HCT116 (cell line): ENCODE measurements around the gene MTOR. TPM values are rescaled to one million over a fixed set of nuclear protein-coding genes. Genes with fewer than 3 reads are reported as not detected.

Source experiments
- ATAC-seq: fragments of 200-7000 bp; cut with Tn5 transposase; 2 replicates; pipeline ENCODE4 v1.9.1; 2020; ENCODE audit warnings: mild to moderate bottlenecking, moderate library complexity
- BruUV-seq: library from RNA; stranded (reverse); fragments of 400-500 nt; replicated peaks from 2 replicates; lab custom pipeline; 2021; lab: Mats Ljungman, UMichigan
- CTCF ChIA-PET: fragments of 300-600 bp; sonication (Branson Sonifier 250); formaldehyde crosslinking; loops from one replicate; lab custom pipeline; 2021; ENCODE audit warnings: antibody characterized with exemption; lab: Charles Lee
- POLR2A ChIA-PET: fragments of 300-600, 350-600 bp; sonication (Branson Sonifier 250); formaldehyde crosslinking; loops from one replicate; lab custom pipeline; 2021; ENCODE audit warnings: antibody characterized with exemption; lab: Charles Lee
- RAD21 ChIA-PET, 2 experiments: fragments of 300-600 bp; sonication (Branson Sonifier 250); formaldehyde crosslinking; loops; one replicate each; lab custom pipeline; 2023; ENCODE audit warnings: low total read pairs in 2 of 2; ENCODE audit not compliant: uncharacterized antibody in 2 of 2, unreplicated experiment in 2 of 2, low non-redundant PET in 1 of 2; lab: Charles Lee
- DNase-seq: peaks from one replicate; pipeline ENCODE4 v3.0.0-alpha.2; 2010; ENCODE audit warnings: low read depth, low spot score
- H2AFZ ChIP-seq: fragments of 200-600 bp; shearing (Covaris generic), sonication (generic); 2 replicates; pipeline ENCODE4 v1.6.1; 2017; ENCODE audit warnings: low read depth, mixed run types, mixed read lengths, antibody characterized with exemption, low read length; ENCODE audit not compliant: poor library complexity, severe bottlenecking
- H3K27ac ChIP-seq: 2 replicates; pipeline ENCODE4 v1.5.1; 2012; ENCODE audit warnings: low read depth, low read length
- H3K27me3 ChIP-seq: fragments of 200-600 bp; sonication (generic); 2 replicates; pipeline ENCODE4 v1.6.1; 2016; ENCODE audit warnings: mixed run types, low read length, mixed read lengths; ENCODE audit not compliant: insufficient read depth
- H3K36me3 ChIP-seq, 2 experiments: fragments of 200-500 bp in 1 of 2; fragments of 200-600 bp in 1 of 2; sonication (Bioruptor generic) in 1 of 2; sonication (generic) in 1 of 2; 2 replicates each; pipeline versions ENCODE4 v1.5.1 to v1.6.1; 2014 to 2016; ENCODE audit warnings: low read length in 2 of 2, inconsistent platforms in 1 of 2, mixed read lengths in 1 of 2, mixed run types in 1 of 2; ENCODE audit not compliant: insufficient read depth in 2 of 2, control insufficient read depth in 1 of 2
- H3K4me1 ChIP-seq, 2 experiments: fragments of 200-600 bp in 1 of 2; sonication (generic) in 1 of 2; 2 replicates each; pipeline versions ENCODE4 v1.5.1 to v1.6.1; 2012 to 2017; ENCODE audit warnings: low read length in 2 of 2, inconsistent platforms in 1 of 2, mild to moderate bottlenecking in 1 of 2, mixed read lengths in 1 of 2, mixed run types in 1 of 2, moderate library complexity in 1 of 2; ENCODE audit not compliant: insufficient read depth in 2 of 2, control insufficient read depth in 1 of 2
- H3K4me2 ChIP-seq: fragments of 200-600 bp; sonication (generic); 2 replicates; pipeline ENCODE4 v1.6.1; 2017; ENCODE audit warnings: mixed run types, low read length, mixed read lengths
- H3K4me3 ChIP-seq, 2 experiments: fragments of 200-600 bp in 1 of 2; sonication (generic) in 1 of 2; replicated peaks in 1 of 2; 2 replicates each; pipeline ENCODE4 v1.5.1; 2011 to 2016; ENCODE audit warnings: low read length in 2 of 2, control low read depth in 1 of 2, low read depth in 1 of 2, mild to moderate bottlenecking in 1 of 2, mixed read lengths in 1 of 2, mixed run types in 1 of 2
- H3K79me2 ChIP-seq: fragments of 200-600 bp; sonication (generic); 2 replicates; pipeline ENCODE4 v1.6.1; 2017; ENCODE audit warnings: mild to moderate bottlenecking, mixed run types, low read length, moderate library complexity, mixed read lengths; ENCODE audit not compliant: insufficient read depth
- H3K9ac ChIP-seq: fragments of 200-600 bp; sonication (generic); 2 replicates; pipeline ENCODE4 v1.6.1; 2016; ENCODE audit warnings: low read length, mixed read lengths
- H3K9me2 ChIP-seq: fragments of 200-600 bp; sonication (generic), shearing (Covaris generic); 2 replicates; pipeline ENCODE4 v1.6.1; 2017; ENCODE audit warnings: mixed run types, mild to moderate bottlenecking, moderate library complexity; ENCODE audit not compliant: insufficient read depth
- H3K9me3 ChIP-seq, 2 experiments: fragments of 200-500 bp in 1 of 2; fragments of 200-600 bp in 1 of 2; sonication (Bioruptor generic) in 1 of 2; sonication (generic) in 1 of 2; 2 replicates each; pipeline ENCODE4 v1.6.1; 2014 to 2017; ENCODE audit warnings: low read length in 2 of 2, mixed read lengths in 2 of 2, inconsistent platforms in 1 of 2, low read depth in 1 of 2, mild to moderate bottlenecking in 1 of 2, mixed run types in 1 of 2, moderate library complexity in 1 of 2; ENCODE audit not compliant: control insufficient read depth in 1 of 2, insufficient read depth in 1 of 2
- H4K20me1 ChIP-seq: fragments of 200-600 bp; sonication (generic), shearing (Covaris generic); 2 replicates; pipeline ENCODE4 v1.6.1; 2017; ENCODE audit warnings: mixed run types, mild to moderate bottlenecking, moderate library complexity; ENCODE audit not compliant: insufficient read depth
- ATF3 ChIP-seq: IDR thresholded peaks from 2 replicates; pipeline ENCODE4 v1.6.1; 2012
- CBX3 ChIP-seq: IDR thresholded peaks from 2 replicates; pipeline ENCODE4 v1.6.1; 2012; ENCODE audit warnings: low read depth
- CTCF ChIP-seq, 3 experiments: fragments of 200-600 bp in 1 of 3; sonication (generic) in 1 of 3; IDR thresholded peaks in 2 of 3; conservative IDR thresholded peaks in 1 of 3; 2 replicates each; pipeline ENCODE4 v1.5.1; 2012 to 2017; ENCODE audit warnings: low read depth in 2 of 3, low read length in 2 of 3, antibody characterized with exemption in 1 of 3, borderline replicate concordance in 1 of 3, control low read depth in 1 of 3, mild to moderate bottlenecking in 1 of 3, mixed read lengths in 1 of 3, mixed run types in 1 of 3, moderate library complexity in 1 of 3; ENCODE audit not compliant: insufficient read depth in 1 of 3
- EGR1 ChIP-seq: IDR thresholded peaks from 2 replicates; pipeline ENCODE4 v1.6.1; 2012; ENCODE audit warnings: low read depth
- ELF1 ChIP-seq: IDR thresholded peaks from 2 replicates; pipeline ENCODE4 v1.6.1; 2012; ENCODE audit warnings: low read depth, borderline replicate concordance
- EZH2 ChIP-seq: fragments of 200-600 bp; sonication (generic); IDR thresholded peaks from 2 replicates; pipeline ENCODE4 v1.6.1; 2017; ENCODE audit warnings: antibody characterized with exemption, mixed run types
- EZH2phosphoT487 ChIP-seq: fragments of 200-600 bp; IDR thresholded peaks from 2 replicates; pipeline ENCODE4 v1.6.1; 2018; ENCODE audit warnings: antibody characterized with exemption, borderline replicate concordance
- FOSL1 ChIP-seq: IDR thresholded peaks from 2 replicates; pipeline ENCODE4 v1.6.1; 2012; ENCODE audit warnings: low read depth
- MAX ChIP-seq: IDR thresholded peaks from 2 replicates; pipeline ENCODE4 v1.6.1; 2012
- POLR2A ChIP-seq: IDR thresholded peaks from 2 replicates; pipeline ENCODE4 v1.7.0; 2011; ENCODE audit warnings: borderline replicate concordance; ENCODE audit not compliant: insufficient read depth, insufficient read length; ENCODE audit errors: extremely low read depth
- POLR2AphosphoS5 ChIP-seq: IDR thresholded peaks from 2 replicates; pipeline ENCODE4 v1.6.1; 2011; ENCODE audit warnings: mild to moderate bottlenecking, low read depth, low read length, moderate library complexity
- RAD21 ChIP-seq: IDR thresholded peaks from 2 replicates; pipeline ENCODE4 v1.6.1; 2012; ENCODE audit warnings: low read depth, mild to moderate bottlenecking
- REST ChIP-seq: IDR thresholded peaks from 2 replicates; pipeline ENCODE4 v1.6.1; 2012; ENCODE audit warnings: low read depth
- SIN3A ChIP-seq: IDR thresholded peaks from 2 replicates; pipeline ENCODE4 v1.6.1; 2012; ENCODE audit warnings: low read depth
- SRF ChIP-seq: IDR thresholded peaks from 2 replicates; pipeline ENCODE4 v1.6.1; 2012; ENCODE audit warnings: low read depth
- YY1 ChIP-seq: IDR thresholded peaks from 2 replicates; pipeline ENCODE4 v1.6.1; 2011; ENCODE audit warnings: low read length, low read depth, moderate library complexity, mild to moderate bottlenecking; ENCODE audit not compliant: insufficient replicate concordance; ENCODE audit errors: extremely low read depth
- ZBTB33 ChIP-seq: IDR thresholded peaks from 2 replicates; pipeline ENCODE4 v1.6.1; 2011; ENCODE audit warnings: mild to moderate bottlenecking, low read length, moderate library complexity; ENCODE audit not compliant: insufficient replicate concordance; ENCODE audit errors: extremely low read depth
- ZFX ChIP-seq: fragments of 450-650 bp; IDR thresholded peaks from 2 replicates; pipeline ENCODE4 v1.6.1; 2017
- ZNF274 ChIP-seq: fragments of 200-500 bp; sonication (Bioruptor generic); IDR thresholded peaks from 2 replicates; pipeline ENCODE4 v1.6.1; 2014; ENCODE audit warnings: mild to moderate bottlenecking, low read depth, low read length, inconsistent platforms
- intact Hi-C: fragments of 100-400 bp; cut with micrococcal nuclease; formaldehyde crosslinking; loops from 2 replicates; pipeline ENCODE4 v1.10.0; 2022
- total RNA-seq: library from RNA; stranded (reverse); gene quantifications from one replicate; pipeline ENCODE4 v1.2.1, GENCODE V29; 2021; ENCODE audit not compliant: unreplicated experiment

The MTOR gene
- total RNA-seq, 1 experiment from 2014 or later = 42.2 TPM

- H3K9me3 ChIP-seq = no peaks in the 10 kb centered on the region
- H3K9me2 ChIP-seq = no peaks in the 10 kb centered on the region
- no TSS peak for BruUV-seq
- no peak overlapping the region for H3K27ac ChIP-seq
- H2AFZ ChIP-seq = no peak overlapping the region
- H3K27me3 ChIP-seq = no peaks in the 10 kb centered on the region
- no peak overlapping the region for H3K9ac ChIP-seq
- no peak for ATAC-seq
- RAD21 ChIA-PET = no interaction called here
- no peak for TF ChIP-seq CBX3
- no peak for TF ChIP-seq REST
- TF ChIP-seq EZH2phosphoT487 = no peak
- TF ChIP-seq POLR2AphosphoS5 = no peak
- TF ChIP-seq EGR1 = no peak
- no peak for TF ChIP-seq ATF3
- TF ChIP-seq RAD21 = no peak
- TF ChIP-seq ELF1 = no peak
- TF ChIP-seq MAX = no peak
- no peak for TF ChIP-seq SRF
- no peak for TF ChIP-seq CTCF (IDR thresholded peaks at IDR 0.05 in 2 of 3, conservative IDR thresholded peaks at IDR 0.05 in 1 of 3; ENCODE audit: borderline replicate concordance in 1 of 3, insufficient read depth in 1 of 3, low read depth in 2 of 3, low read length in 2 of 3)
- no peak for TF ChIP-seq POLR2A
- TF ChIP-seq EZH2 = no peak
- TF ChIP-seq ZNF274 = no peak
- no peak for TF ChIP-seq YY1
- TF ChIP-seq SIN3A = no peak
- TF ChIP-seq ZFX = no peak
- TF ChIP-seq FOSL1 = no peak
- TF ChIP-seq ZBTB33 = no peak
- TF ChIP-seq, all 23 proteins: peak for 0
- Histone ChIP-seq H3K79me2 (no peaks in the 10 kb centered on the region), H3K36me3 (peaks cover 44 to 45% of the 10 kb centered on the region in 2 experiments; a peak in 3 of 4 replicates), H3K4me3 (no peak overlapping the region), H4K20me1 (no peaks in the 10 kb centered on the region), H3K4me2 (no peak overlapping the region), H3K4me1 (no peaks in the 10 kb centered on the region)
- intact Hi-C loops = no loop called here
- CTCF ChIA-PET = no interaction called here
- POLR2A ChIA-PET = no interaction called here
- DNase-seq = no peak
Observed at GRCh38 chr1:11124965-11125364, 137.4 kb downstream of the MTOR start.
